T-helper 2 cell treated with Interferon-gamma antibody and Interleukin-4, amounts not matched to agents 100 ng/mL and 5 ng/mL, for 36 hours (primary cell): Measurements from ENCODE around the gene CFAP126. TPM values are rescaled to one million over a fixed set of nuclear protein-coding genes. Genes with fewer than 3 reads are reported as not detected.

ENCODE experiments used
- total RNA-seq: library from RNA; stranded (reverse); gene quantifications from 2 replicates; pipeline ENCODE4 v1.2.3, GENCODE V29; 2022

CFAP126 gene
- total RNA-seq, 1 donor from 2014 or later = not detected

Other genes starting within 250 kb of the CFAP126 start
- gene PFDN2, start 249.8 kb downstream of the CFAP126 start, total RNA-seq = 65.1 and 73.9 TPM in 2 replicates
- 34.8 and 35.8 TPM in 2 replicates for gene NIT1, start 249.8 kb downstream of the CFAP126 start, total RNA-seq
- gene DEDD, start 235.2 kb downstream of the CFAP126 start, total RNA-seq = 33.8 and 35.2 TPM in 2 replicates
- gene UFC1, start 213.9 kb downstream of the CFAP126 start, total RNA-seq = 111 and 116 TPM in 2 replicates
- 30.9 and 35.3 TPM in 2 replicates for gene USP21, start 208.4 kb downstream of the CFAP126 start, total RNA-seq
- gene PPOX, start 201.4 kb downstream of the CFAP126 start, total RNA-seq = 29.6 and 36.3 TPM in 2 replicates
- gene B4GALT3, start 190.4 kb downstream of the CFAP126 start, total RNA-seq = 49.4 and 52.1 TPM in 2 replicates
- gene ADAMTS4, start 168.8 kb downstream of the CFAP126 start, total RNA-seq = 0.30 and 1.0 TPM in 2 replicates
- gene NDUFS2, start 165.5 kb downstream of the CFAP126 start, total RNA-seq = 81.5 and 83.0 TPM in 2 replicates
- gene FCER1G, start 152.6 kb downstream of the CFAP126 start, total RNA-seq = 2.5 and 3.1 TPM in 2 replicates
- gene APOA2, start 144.2 kb downstream of the CFAP126 start, total RNA-seq = not detected in 2 replicates
- 23.3 and 24.0 TPM in 2 replicates for gene TOMM40L, start 141.8 kb downstream of the CFAP126 start, total RNA-seq
- gene NR1I3, start 129.7 kb downstream of the CFAP126 start, total RNA-seq = not detected in 2 replicates
- gene PCP4L1, start 109.1 kb downstream of the CFAP126 start, total RNA-seq = not detected in 2 replicates
- gene MPZ, start 57.9 kb downstream of the CFAP126 start, total RNA-seq = 2.7 and 3.0 TPM in 2 replicates
- 167 and 174 TPM in 2 replicates for gene SDHC, start 53.5 kb downstream of the CFAP126 start, total RNA-seq
- gene FCGR2A, start 137.6 kb upstream of the CFAP126 start, total RNA-seq = 0.09 and 0.36 TPM in 2 replicates
- 3.7 and 4.0 TPM in 2 replicates for gene HSPA6, start 156.7 kb upstream of the CFAP126 start, total RNA-seq
- gene FCGR3A, start 181.9 kb upstream of the CFAP126 start, total RNA-seq = 0.11 TPM in 1 of 2 replicates, not detected in the other